OCI-LY1 (cell line): ENCODE data around the gene SNRK.

Experiments used
- EZH2 ChIP-seq: fragments of 200-600 bp; sonication (generic), shearing (Covaris generic); IDR thresholded peaks from 2 replicates; pipeline ENCODE4 v1.8.0; 2017; ENCODE audit warnings: borderline replicate concordance, mixed run types, mild to moderate bottlenecking, antibody characterized with exemption, low read length, moderate library complexity, mixed read lengths
- TF ChIP-seq, protein P1 (sequence below): fragments of 200-600 bp; sonication (generic), shearing (Covaris generic); IDR thresholded peaks from 2 replicates; pipeline ENCODE4 v1.5.1; 2017; ENCODE audit warnings: mild to moderate bottlenecking, antibody characterized with exemption, low read length, moderate library complexity, mixed read lengths

DNA sequence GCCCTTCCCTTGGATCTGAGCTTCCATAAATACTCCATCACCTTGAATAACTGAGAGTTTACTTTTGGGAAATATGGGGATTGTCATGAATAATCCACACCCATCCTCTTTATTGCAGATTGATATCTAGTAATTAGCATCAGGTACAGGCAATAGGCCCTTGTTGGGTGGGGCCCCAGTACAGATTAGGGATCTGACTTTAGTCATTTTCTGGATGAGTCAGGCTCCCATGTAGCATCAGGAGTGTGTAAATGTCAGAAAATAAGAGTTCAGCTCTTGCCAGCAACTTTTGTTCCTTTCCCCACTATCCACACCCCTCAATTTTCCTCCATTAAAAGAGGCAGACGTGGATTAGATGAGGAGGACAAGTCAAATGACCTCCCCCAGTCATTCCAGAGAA lies 17.7 kb upstream of the SNRK start:
- TF ChIP-seq, protein P1, sequence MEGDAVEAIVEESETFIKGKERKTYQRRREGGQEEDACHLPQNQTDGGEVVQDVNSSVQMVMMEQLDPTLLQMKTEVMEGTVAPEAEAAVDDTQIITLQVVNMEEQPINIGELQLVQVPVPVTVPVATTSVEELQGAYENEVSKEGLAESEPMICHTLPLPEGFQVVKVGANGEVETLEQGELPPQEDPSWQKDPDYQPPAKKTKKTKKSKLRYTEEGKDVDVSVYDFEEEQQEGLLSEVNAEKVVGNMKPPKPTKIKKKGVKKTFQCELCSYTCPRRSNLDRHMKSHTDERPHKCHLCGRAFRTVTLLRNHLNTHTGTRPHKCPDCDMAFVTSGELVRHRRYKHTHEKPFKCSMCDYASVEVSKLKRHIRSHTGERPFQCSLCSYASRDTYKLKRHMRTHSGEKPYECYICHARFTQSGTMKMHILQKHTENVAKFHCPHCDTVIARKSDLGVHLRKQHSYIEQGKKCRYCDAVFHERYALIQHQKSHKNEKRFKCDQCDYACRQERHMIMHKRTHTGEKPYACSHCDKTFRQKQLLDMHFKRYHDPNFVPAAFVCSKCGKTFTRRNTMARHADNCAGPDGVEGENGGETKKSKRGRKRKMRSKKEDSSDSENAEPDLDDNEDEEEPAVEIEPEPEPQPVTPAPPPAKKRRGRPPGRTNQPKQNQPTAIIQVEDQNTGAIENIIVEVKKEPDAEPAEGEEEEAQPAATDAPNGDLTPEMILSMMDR, result no peak
- no peak for TF ChIP-seq EZH2
